Glutamatergic neuron (in vitro differentiated cells): ENCODE data around the gene ASTN2. TPM values are rescaled to one million over a fixed set of nuclear protein-coding genes. Genes with fewer than 3 reads are reported as not detected.
"Not testable (repeated sequence)": the region's sequence is repeated elsewhere in the genome, so short reads cannot be mapped to it uniquely, and the experiment has no call there.

Experiments used
- DNase-seq: peaks from one replicate; pipeline ENCODE4 v3.0.0; 2022
- H3K27ac Mint-ChIP-seq: one replicate; pipeline ENCODE4 v1.8.0; 2020; ENCODE audit warnings: mild to moderate bottlenecking, mixed read lengths, inconsistent platforms; ENCODE audit not compliant: unreplicated experiment
- H3K27me3 Mint-ChIP-seq: one replicate; pipeline ENCODE4 v1.8.0; 2020; ENCODE audit warnings: mild to moderate bottlenecking, moderate library complexity, mixed read lengths, inconsistent platforms; ENCODE audit not compliant: unreplicated experiment
- H3K36me3 Mint-ChIP-seq: one replicate; pipeline ENCODE4 v1.8.0; 2020; ENCODE audit warnings: mild to moderate bottlenecking, mixed read lengths, inconsistent platforms; ENCODE audit not compliant: unreplicated experiment
- H3K4me1 Mint-ChIP-seq: one replicate; pipeline ENCODE4 v1.8.0; 2020; ENCODE audit warnings: mild to moderate bottlenecking, low read depth, mixed read lengths, inconsistent platforms; ENCODE audit not compliant: unreplicated experiment
- H3K4me3 Mint-ChIP-seq: one replicate; pipeline ENCODE4 v1.8.0; 2020; ENCODE audit warnings: mild to moderate bottlenecking, mixed read lengths, inconsistent platforms; ENCODE audit not compliant: unreplicated experiment
- H3K9me3 Mint-ChIP-seq: one replicate; pipeline ENCODE4 v1.8.0; 2020; ENCODE audit warnings: mild to moderate bottlenecking, moderate library complexity, mixed read lengths, inconsistent platforms; ENCODE audit not compliant: unreplicated experiment
- total RNA-seq: library from RNA; stranded (reverse); fragmentation: NEBNext Ultra II Directional; extraction: Animal tissue kit (Norgen Biotek cat#: 25700); gene quantifications from one replicate; pipeline ENCODE4 v1.2.1, GENCODE V29; 2021; ENCODE audit not compliant: unreplicated experiment
- TF ChIP-seq, protein P1 (sequence below): fragments of 200-600 bp; sonication (generic); IDR thresholded peaks from one replicate; pipeline ENCODE4 v1.5.0; 2021; ENCODE audit not compliant: partially characterized antibody, unreplicated experiment

The ASTN2 gene
- total RNA-seq, 1 donor from 2014 or later, result 134 TPM

DNA sequence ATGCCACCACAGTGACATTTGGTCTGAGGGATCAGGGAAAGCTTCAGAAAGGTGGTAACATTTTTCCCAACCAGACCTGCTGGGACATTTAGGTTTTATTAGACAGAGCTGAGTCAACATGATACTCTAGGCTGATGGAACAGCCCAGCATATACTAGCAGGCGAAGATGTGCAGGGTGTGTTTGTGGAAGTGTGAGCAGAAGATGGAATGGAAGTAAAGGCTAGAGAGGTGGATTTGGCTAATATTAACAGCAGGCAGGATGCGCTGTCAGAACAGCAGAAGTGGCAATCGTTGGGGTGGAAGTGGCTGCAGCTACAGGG is 340.6 kb downstream of the ASTN2 start:
- H3K27me3 Mint-ChIP-seq, result peaks cover 12% of the 10 kb centered on the region
- peaks cover 5% of the 10 kb centered on the region for H3K9me3 Mint-ChIP-seq
- peak overlapping the region; percentile 9 for H3K27ac Mint-ChIP-seq
- DNase-seq, result no peak
- TF ChIP-seq, protein P1, sequence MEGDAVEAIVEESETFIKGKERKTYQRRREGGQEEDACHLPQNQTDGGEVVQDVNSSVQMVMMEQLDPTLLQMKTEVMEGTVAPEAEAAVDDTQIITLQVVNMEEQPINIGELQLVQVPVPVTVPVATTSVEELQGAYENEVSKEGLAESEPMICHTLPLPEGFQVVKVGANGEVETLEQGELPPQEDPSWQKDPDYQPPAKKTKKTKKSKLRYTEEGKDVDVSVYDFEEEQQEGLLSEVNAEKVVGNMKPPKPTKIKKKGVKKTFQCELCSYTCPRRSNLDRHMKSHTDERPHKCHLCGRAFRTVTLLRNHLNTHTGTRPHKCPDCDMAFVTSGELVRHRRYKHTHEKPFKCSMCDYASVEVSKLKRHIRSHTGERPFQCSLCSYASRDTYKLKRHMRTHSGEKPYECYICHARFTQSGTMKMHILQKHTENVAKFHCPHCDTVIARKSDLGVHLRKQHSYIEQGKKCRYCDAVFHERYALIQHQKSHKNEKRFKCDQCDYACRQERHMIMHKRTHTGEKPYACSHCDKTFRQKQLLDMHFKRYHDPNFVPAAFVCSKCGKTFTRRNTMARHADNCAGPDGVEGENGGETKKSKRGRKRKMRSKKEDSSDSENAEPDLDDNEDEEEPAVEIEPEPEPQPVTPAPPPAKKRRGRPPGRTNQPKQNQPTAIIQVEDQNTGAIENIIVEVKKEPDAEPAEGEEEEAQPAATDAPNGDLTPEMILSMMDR, result no peak
- peaks cover 46% of the 10 kb centered on the region for H3K4me1 Mint-ChIP-seq
- no peaks in the 10 kb centered on the region for H3K36me3 Mint-ChIP-seq
- H3K4me3 Mint-ChIP-seq, result peak overlapping the region; percentile 7

DNA sequence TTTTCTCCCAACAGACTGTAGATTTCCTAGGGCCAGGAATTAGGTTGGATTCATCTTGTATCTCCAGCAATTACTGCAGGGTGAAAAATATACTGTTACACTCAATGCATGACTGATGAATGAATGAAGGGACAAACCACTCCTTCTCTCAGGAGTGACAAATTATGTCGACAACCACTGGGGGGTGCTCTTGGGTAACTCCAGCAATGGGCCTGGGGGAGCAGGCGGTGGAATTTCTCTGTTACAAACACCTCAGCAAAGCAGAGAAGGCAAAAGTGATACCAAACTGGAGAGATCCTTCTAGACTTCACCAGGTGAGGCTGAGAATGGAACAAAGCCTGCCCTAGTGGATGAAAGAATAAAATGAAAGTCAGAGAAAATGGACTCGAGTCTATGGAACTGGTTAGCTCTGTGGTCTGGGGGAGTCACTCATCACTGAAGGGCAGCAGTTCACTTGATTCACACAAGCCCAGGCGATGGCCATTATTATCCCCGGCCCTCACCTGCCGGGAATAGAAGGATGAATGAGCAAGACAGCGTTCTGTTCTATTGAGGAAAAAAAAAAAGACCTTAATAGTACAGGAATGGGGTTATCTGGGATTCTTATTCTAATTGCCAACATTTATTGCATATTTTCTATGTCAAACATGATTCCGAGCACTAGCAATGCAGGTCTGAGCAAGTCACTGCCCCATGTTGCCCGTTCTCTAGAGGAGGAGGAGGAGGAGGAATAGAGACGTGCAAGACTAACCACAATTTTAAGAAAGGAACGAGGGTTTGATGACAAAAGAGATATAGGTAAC is 341.1 kb downstream of the ASTN2 start:
- peaks cover 12% of the 10 kb centered on the region for H3K27me3 Mint-ChIP-seq
- peak; percentile 77 for DNase-seq
- H3K4me1 Mint-ChIP-seq, result peaks cover 46% of the 10 kb centered on the region
- peaks cover 5% of the 10 kb centered on the region for H3K9me3 Mint-ChIP-seq
- H3K36me3 Mint-ChIP-seq, result no peaks in the 10 kb centered on the region
- TF ChIP-seq, protein P1, result peak; percentile 83
- H3K27ac Mint-ChIP-seq, result peak overlapping the region; percentile 9
- peak overlapping the region; percentile 7 for H3K4me3 Mint-ChIP-seq

- Mint-ChIP-seq H3K27ac (peak overlapping the region; percentile 9), H3K27me3 (peaks cover 12% of the 10 kb centered on the region), H3K9me3 (peaks cover 5% of the 10 kb centered on the region), H3K36me3 (no peaks in the 10 kb centered on the region), H3K4me1 (peaks cover 46% of the 10 kb centered on the region), H3K4me3 (peak overlapping the region; percentile 27)
- DNase-seq, result no peak
- TF ChIP-seq, protein P1, result no peak
Measured at GRCh38 chr9:117073071-117073470, 341.8 kb downstream of the ASTN2 start.

DNA sequence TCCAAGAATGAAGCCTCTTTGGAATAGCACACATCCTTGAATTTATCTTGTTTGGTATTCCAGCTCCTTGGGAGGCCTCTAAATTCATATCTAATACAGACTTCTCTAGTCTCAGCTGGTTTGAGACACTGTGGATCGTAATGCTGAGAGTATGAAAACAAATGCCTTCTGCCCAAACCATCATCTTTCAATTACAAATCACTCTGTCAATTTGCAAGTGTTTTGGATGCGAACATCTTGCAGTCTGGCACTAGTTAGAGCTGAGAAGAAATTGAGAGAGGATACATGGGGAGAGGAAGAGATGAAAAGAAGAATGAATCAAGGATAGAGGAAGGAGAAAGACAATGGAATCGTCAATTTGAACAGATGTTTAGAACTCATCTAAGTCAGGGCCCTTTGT is 342.6 kb downstream of the ASTN2 start:
- peaks cover 46% of the 10 kb centered on the region for H3K4me1 Mint-ChIP-seq
- TF ChIP-seq, protein P1, result no peak
- peak overlapping the region; percentile 32 for H3K4me3 Mint-ChIP-seq
- H3K36me3 Mint-ChIP-seq, result no peaks in the 10 kb centered on the region
- H3K27me3 Mint-ChIP-seq, result peaks cover 12% of the 10 kb centered on the region
- H3K9me3 Mint-ChIP-seq, result peaks cover 5% of the 10 kb centered on the region
- peak overlapping the region; percentile 76 for H3K27ac Mint-ChIP-seq
- no peak for DNase-seq

DNA sequence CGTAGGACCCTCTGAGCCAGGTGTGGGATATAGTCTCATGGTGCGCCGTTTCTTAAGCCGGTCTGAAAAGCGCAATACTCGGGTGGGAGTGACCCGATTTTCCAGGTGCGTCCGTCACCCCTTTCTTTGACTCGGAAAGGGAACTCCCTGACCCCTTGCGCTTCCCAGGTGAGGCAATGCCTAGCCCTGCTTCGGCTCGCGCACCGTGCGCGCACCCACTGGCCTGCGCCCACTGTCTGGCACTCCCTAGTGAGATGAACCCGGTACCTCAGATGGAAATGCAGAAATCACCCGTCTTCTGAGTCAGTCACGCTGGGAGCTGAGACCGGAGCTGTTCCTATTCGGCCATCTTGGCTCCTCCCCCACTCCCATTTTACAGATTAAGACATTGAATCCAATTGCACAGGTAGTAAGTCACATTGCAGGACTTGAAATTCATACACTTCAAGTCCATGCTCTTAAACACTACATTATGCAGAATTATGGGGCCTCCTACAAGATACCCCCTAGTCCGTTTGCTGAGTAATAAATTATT is 343.1 kb downstream of the ASTN2 start:
- peaks cover 12% of the 10 kb centered on the region for H3K27me3 Mint-ChIP-seq
- H3K36me3 Mint-ChIP-seq, DNase-seq, H3K9me3 Mint-ChIP-seq: not testable (repeated sequence)
- peak overlapping the region; percentile 32 for H3K4me3 Mint-ChIP-seq
- peaks cover 41% of the 10 kb centered on the region for H3K4me1 Mint-ChIP-seq
- H3K27ac Mint-ChIP-seq, result peak overlapping the region; percentile 76
